HG03521 (cell line): ENCODE results near the gene AFF3.

ENCODE experiments used
- ATAC-seq: cut with Tn5 transposase; IDR thresholded peaks from one replicate; pipeline ENCODE4 v1.9.1; 2021; ENCODE audit warnings: mild to moderate bottlenecking, moderate library complexity; ENCODE audit not compliant: unreplicated experiment

Gene AFF3

DNA sequence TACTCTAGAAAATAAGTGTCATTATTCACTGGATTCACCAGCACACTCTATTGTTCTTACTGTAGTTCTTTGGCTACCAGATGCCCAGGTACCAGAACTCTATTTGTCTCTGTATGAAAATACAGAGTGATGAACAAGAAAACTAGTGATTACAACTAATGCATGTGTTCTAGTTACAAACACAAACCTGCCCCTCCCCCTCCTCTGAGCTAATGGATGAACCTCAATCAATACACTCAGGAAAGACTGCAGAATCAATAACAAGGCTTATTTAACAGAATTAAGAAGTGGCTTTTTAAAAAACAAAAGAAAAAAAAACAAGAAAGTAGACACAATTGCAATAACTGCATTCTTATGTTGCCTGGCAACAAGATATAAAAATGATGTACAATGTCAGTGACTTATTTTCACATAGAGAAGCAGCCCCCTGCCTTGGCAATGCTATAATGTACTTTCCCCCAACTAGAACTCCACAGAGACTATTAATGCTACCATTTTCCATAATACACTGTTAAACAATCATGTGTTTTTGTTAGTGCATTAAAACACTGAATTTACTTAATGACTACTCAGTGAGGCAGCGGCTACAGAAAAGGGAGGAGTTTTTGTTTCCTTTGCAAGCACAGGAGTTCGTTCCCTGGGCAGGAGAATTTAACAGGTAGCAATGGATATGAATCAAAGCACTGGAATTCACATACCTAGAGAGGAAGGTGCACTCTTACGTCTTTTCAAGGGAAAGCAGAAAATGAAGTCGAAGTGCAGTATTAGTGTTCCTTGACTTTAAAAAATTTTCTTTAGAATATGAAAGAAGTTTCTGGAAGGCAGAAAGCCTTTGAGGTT is 333.8 kb downstream of the AFF3 start:
- ATAC-seq: no peak

DNA sequence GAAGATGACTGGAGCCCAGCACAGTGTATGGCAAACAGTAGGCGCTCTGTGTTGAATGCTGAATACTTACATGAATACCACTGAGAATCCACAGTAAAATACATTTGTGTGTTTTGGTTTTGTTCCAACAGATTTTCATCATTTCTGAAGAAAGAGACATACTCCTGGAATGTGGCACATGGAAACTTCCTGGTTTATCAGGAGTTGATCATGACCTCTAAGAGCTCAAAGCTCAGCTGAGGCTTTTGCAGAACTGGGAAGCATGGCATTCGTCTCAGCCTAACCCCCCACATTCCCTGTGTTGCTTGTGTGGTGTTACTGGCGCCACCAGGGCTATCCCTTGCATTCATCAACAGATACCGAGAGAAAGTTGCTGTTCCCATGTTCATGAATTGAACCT is 335.6 kb downstream of the AFF3 start:
- no peak for ATAC-seq

DNA sequence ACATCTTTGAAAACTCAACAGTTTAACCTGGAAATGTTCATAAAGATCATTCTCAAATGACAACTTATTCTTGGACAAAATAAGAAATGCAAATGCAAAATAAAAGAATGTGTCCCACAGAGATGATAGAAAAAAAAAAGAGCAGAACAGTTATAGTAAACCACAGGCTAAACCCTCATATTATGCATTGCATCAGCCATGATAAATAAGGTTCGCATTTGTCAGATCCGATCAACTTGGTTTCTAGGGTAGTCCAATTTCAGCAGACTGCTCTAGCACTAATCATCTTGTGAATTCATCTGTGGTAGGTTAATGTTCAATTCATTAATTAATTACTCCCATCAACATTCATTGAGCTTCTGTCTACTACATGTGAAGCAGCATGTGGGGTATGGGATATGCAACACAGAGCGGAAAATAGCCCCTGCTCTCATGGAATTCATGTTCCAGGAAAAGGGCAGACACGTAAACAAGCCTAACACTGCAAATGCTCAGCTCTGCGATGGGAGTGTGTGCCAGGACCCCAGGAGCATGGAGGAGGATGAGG is 336.4 kb downstream of the AFF3 start:
- no peak for ATAC-seq

DNA sequence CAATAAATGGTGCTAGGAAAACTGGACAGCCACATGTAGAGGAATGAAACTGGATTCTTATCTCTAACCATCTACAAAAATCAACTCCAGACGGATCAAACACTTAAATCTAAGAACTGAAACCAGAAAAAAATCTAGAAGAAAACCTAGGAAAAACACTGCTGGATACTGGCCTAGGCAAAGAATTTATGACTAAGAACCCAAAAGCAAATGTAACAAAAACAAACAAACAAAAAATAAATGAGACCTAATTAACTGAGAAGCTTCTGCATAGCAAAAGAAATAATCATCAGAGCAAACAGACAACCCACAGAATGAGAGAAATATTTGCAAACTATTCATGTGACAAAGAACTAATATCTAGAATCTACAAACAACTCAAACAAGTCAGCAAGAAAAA is 338.5 kb downstream of the AFF3 start:
- ATAC-seq: no peak

DNA sequence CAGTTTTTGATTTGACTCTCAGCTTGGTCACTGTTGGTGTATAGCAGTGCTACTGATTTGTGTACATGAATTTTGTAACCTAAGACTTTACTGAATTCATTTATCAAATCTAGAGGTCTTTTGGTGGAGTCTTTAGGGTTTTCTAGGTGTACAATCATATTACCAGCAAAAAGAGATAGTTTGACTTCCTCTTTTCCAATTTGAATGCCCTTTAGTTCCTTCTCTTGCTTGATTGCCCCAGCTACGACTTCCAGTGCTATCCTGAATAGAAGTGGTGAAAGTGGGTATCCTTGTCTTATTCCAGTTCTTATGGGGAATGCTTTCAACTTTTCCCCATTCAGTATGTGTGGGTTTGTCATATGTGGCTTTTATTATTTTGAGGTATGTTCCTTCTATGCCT is 339.7 kb downstream of the AFF3 start:
- no peak for ATAC-seq

DNA sequence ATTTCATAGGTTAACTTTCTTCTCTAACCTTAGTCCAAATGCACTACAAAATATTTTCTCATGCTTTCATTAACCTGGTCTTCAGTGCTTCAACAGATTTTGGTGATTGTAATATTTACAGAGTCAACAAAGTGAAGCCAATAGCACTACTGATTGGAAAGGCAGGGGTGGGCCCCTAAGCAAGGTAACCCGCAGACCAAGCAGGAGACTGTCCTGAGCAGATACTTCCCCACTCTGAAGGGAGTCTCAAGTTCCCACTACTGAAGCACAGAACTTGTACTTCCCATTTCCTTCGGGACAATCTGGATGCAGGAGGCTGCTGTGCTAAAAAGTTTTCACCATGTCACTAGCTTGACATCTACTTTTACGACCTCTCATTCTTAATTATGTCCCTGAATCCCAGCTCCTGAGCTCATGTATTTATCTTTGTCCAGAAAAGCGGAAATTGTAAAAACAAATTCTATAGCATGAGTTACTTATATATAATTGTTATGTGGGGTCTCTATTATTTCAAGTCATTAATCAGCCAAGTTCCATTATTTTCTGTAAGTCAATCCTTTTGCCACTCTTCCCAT is 341.0 kb downstream of the AFF3 start:
- no peak for ATAC-seq

DNA sequence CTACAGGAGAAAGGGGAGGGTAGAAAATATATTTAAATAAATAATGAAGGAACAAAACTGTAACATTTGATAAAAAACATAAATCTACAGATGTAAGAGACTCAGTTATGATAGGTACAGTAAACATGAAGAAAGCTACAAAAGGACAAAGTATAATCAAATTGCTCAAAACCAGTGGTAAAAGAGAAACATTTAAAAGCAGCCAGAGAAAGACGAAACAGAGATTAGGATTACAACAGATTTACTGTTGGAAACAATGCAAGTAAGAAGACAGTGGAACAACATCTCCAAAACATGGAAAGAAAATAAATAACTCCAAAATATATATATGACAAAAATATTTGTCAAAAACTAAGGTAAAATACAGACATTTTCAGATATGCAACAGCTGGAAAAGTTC is 344.9 kb downstream of the AFF3 start:
- ATAC-seq: no peak

DNA sequence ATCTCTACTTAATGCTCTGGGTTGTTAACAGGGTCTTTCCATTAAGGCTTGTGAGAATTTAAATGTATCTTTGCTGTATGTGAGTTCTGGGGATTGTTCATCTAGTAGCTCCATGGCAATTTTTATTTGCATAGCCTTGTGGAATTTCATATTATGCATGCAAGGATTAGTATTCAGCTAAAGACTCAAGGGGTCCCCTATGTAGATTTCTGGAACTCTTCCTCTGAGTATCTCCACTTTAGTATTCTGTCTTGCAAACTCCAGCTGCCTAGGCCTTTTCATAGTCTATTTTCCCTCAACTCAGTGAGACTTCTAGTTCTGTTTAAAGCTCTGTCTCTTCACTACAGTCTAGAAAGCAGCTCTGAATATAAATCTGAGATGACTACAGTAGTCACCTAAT is 348.0 kb downstream of the AFF3 start:
- no peak for ATAC-seq

DNA sequence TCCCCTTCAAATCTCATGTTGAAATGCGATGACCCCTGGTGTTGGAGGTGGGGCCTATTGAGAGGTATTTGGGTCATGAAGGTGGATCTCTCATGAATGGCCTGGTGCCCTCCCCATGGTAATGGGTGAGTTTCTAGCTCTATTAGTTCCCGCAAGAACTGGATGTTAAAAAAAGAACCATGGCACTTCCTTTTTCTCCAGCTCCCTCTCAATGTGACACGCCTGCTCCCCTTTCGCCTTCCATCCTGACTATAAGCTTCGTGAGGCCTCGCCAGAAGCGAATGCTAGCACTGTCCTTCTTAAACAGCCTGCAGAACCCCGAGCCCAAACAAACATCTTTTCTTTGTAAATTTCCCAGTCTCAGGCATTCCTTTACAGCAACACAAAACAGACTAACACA is 349.4 kb downstream of the AFF3 start:
- ATAC-seq: no peak

DNA sequence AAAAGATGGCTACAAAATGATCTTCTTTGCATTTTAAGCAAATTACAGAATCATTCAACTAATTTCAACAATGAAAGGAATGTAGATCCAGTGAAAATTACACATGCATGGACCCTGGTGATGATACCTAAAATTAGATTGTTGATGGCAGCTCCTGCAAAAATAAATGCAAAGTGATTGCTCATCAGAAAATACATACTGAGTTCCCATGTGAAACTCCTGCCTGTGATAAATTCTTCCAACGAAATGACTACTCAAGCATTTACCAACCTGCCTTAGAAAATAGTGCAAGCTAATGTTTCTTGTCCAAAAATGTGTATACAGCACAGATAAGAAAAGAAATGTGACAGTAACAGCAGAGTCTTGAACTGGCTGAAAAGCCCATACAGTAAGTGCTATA is 352.5 kb downstream of the AFF3 start:
- no peak for ATAC-seq

DNA sequence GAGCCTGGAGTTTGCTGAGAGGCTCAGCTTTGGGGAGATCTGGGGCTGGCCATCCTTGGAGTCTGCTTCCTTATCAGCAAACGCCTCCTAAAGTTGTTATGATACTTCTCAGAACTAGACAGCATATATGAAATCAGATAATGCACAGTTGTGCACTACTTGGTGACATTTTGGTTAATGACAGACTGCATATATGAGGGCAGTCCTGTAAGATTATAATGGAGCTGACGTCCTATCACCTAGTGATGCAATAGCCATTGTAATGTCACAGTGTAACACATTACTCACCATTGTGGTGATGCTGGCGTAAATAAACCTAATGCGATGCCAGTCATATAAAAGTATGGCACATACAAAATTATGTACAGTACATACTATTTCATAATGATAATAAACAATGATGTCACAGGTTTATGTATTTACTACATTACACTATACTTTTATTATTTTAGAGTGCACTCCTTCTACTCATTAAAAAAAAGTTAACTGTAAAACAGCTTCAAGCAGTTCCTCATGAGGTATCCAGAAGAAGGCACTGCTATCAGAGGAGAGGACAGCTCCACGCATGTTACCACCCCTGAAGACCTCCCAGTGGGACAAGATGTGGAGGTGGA is 354.5 kb downstream of the AFF3 start:
- ATAC-seq: no peak

DNA sequence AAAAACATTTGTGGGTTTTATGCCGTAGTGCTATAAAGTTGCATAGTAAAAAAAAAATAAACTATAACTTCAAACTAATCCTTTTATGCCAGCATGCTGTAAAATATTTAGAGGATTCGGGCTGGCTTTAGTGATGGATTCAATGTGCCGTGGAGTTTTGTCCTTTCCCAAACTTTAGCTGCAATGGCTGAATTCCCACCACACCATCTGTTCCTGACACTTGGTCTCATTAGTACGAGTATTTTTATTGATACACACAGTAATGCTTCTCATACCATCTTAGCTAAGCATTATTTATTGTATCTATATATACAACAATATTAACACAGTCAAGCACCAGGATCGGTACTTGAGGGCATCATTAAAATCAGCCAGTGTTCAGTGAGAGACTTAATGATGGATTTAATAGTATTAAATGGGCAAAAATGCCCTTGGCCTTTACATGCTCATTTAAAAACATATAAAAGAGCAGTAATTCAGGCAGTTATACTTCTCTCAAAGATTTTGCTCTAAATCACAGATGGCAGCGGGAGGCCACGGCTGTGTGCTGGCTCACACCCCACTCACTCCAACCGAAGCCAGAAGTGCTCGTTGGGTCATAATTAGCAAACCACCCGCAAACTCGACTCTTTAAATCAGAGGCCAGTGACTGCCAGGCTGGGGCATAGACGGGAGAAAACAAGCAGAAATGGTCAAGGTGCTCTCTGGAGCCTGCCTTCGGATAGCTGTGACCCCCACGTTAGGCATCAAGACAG is 355.6 kb downstream of the AFF3 start:
- ATAC-seq: no peak

DNA sequence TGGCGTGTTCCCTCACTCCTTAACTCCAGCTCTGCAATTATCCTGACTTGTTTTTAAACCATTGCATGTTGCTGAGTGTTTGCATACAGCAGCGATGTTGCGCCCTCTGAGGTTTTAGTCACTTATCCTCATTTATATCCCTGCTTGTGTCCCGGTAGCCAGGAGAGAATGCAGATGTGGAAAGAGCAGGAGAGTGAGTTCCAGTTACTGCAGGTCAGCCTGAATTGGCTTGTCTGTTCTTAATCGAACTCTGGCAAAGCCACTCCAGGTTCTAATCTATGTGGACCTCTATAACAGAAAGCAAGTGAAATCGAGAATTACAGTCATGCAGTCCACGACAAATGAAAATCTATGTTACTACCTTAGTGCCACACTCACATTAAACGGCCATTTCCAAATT is 357.4 kb downstream of the AFF3 start:
- ATAC-seq: no peak

DNA sequence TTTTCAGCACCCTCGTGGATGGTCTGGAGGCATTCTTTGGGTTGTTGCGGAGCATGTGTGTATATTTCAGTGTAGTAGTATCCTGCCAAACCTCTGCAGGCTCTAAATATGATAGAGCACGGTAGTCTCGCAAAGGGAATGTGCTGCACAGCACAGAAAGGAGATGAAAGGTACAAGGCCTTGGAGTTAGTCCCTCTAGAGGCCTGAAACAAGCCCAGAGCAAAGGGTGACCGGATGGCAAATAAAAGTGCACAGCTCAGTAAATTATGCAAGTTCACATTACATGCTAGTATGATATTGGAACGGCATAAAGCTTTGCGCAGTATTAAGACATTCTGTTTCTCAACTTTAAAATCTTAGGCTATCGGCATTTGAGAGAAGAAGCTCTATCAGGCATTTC is 358.1 kb downstream of the AFF3 start:
- ATAC-seq: no peak

DNA sequence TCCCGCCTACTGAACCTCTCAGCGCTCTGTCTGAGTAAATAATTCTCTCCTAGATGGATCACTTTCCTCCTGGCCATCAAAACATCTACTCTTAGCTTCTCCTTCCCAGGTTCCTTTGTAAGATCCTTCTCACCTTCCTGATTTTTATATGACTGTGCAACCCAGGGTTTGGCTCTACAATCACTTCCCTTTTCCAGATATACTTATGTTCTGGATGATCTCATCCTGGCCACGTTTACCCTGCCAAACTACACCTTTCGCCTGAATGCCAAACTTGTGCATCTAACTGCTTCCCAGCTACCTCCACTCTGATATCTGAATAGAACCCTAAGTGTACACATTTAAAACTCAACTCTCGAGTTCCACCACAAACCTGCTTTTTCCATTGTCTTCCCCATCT is 362.1 kb downstream of the AFF3 start:
- ATAC-seq: no peak

DNA sequence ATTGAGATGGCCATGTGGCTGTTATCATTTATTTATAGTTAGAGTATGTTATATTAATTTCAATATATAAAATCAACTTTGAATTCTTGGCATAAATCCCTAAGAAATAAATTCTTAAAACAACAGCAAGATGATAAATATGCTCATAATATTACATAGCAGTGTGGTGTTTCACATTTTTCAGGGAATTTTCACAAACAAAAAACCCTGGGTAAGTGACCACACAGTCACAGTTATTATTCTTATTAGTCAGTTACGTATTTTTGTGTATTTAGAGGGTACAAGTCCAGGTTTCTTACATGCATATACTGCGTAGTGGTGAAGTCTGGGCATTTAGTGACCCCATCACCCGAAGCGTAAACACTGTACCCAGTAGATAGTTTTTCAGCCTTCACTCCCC is 363.1 kb downstream of the AFF3 start:
- ATAC-seq: no peak

DNA sequence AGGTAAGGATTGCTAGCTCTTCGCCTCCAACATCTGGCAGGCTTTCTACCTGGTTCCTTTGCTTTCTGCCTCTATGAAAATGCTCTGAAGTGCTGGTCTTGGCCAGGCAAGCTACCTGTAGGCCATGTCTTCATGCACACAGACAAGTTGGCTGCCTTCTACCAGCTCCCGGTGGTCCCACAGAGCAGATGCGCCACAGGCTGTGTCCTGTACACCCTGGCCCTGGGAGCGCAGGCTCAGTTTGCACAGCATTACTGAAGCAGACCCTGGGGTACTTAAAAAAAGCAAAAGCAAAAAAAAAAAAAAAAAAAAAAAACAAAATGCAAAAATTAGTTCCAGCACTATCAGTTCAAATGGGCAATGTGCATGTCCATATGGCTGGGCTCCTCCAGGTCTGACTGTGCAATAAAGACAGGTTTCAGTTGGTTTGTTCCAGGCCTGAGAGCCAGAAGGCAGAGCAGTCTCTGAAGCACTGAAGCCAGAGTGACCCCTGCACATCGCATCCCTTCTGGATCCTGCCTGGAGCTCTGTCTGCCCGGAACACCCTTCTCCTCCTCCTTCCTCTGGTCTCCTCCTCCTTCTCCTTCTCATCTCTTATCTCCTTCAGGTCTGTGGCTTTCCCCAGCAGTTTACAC is 364.6 kb downstream of the AFF3 start:
- no peak for ATAC-seq

DNA sequence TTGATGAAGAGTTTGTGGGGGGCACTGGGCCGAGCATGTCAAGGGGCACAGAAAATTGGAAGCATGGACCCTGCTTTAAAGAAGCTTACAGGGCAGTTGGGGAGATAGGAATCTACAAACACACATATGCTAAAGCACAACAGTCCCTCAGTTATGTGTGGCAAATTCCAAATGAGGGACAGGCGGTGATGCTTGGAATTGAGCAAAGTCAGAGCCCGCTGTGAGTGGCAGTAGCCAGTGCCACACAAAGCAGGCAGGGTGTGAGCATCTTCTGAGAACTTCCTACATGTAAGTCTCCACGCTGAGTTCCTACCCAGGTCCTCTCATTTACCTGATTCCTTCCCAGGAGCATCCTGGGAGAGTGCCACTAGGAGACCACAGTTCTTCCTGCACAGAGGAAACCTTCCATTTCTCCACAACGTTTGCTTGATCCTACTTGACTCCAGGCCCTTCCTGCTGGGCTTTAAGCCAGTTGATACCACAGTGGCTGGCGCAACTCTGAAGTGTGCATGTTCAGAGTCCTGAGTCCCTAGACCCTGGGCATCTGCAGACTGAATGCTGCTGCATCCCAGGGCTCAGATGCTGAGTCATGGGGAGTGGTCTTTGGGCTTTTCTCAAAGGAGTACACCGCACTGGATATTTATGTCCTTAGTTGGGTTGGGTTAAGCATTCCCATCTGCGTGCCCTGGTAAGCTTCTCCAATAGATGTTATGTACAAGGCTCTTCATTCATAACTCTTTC is 365.3 kb downstream of the AFF3 start:
- no peak for ATAC-seq

DNA sequence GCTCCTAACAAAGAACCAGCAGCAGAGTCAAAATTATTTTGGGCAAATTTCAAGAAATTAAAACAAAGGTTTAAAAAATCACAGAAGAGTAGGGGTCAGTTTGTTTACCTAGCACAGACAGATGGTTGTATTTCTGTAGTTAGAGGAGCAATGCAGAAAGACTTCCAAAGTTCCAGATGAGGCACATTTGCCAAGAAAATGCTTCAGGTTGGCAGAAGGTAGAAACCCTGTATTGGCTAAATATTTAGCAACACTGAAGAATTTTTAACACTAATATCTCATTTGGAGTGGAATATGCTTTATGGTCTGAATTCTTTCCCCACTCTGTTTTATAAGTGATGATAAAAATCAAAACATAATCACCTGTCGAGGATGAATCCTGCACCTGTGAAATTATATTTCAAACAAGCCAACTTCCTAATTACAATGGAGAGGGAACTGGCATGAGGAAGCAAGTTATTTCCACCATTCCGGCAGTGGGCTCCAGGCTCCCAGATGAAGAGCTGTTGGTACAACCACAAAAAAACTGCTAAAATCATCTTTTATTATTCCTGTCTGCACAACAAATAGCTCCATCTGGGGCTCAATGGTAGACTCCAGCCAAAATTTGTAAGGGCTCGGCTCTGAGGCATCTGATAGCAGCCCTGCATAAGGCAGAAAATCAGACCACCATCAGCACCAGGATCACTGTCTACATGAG is 366.0 kb downstream of the AFF3 start:
- ATAC-seq: no peak

DNA sequence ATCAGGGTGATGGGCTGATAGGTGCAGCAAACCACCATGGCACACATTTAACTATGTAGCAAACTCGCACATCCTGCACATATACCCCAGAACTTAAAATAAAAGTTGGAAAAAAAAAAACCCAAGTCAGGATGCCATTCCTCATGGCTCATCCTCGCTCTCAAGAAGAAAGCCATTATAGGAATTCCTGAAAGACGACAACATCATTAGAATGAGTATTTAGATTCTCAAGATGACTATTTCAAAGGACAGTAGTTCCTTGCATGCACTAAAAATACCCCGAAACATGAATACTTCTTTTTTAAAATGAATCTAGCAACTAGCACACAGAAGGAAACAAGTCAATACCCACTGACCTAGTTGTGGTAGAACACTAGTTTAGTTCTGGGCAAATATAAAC is 366.8 kb downstream of the AFF3 start:
- no peak for ATAC-seq
